MM.1S (cell line): ENCODE results near the gene ROPN1L.

Source experiments
- EZH2 ChIP-seq: fragments of 300-600 bp; sonication (generic); optimal IDR thresholded peaks from 2 replicates; pipeline ENCODE3; 2017; ENCODE audit warnings: low read depth, mild to moderate bottlenecking, antibody characterized with exemption, low read length, mixed read lengths
- EZH2phosphoT487 ChIP-seq: fragments of 300-600 bp; sonication (generic); IDR thresholded peaks from 2 replicates; pipeline ENCODE4 v1.6.1; 2018; ENCODE audit warnings: antibody characterized with exemption, low read length
- TF ChIP-seq, protein P1 (sequence below): fragments of 300-600 bp; sonication (generic); IDR thresholded peaks from 2 replicates; pipeline ENCODE4 v1.5.1; 2016; ENCODE audit warnings: antibody characterized with exemption, low read length, mixed read lengths

DNA sequence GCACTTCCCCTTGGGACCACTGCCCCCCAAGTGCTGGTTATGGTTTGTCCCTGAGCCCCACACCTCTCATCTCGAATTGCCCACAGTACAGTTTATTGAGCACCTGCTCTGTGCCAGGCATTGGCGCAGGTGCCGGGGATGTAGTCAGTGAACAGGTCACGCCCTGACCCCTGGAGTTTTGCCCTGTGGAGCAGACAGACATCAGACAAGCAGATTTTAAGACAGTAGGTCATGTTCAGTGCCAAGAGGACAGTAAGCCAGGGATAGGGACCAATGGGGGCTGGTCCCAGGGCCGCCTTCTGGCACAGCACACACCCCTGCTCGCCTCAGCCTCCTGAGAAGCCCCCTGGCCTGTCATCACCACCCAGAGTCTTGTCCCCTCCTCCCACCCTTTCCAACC is 21.9 kb downstream of the ROPN1L start:
- TF ChIP-seq EZH2 (no peak), EZH2phosphoT487 (no peak)
- TF ChIP-seq, protein P1, sequence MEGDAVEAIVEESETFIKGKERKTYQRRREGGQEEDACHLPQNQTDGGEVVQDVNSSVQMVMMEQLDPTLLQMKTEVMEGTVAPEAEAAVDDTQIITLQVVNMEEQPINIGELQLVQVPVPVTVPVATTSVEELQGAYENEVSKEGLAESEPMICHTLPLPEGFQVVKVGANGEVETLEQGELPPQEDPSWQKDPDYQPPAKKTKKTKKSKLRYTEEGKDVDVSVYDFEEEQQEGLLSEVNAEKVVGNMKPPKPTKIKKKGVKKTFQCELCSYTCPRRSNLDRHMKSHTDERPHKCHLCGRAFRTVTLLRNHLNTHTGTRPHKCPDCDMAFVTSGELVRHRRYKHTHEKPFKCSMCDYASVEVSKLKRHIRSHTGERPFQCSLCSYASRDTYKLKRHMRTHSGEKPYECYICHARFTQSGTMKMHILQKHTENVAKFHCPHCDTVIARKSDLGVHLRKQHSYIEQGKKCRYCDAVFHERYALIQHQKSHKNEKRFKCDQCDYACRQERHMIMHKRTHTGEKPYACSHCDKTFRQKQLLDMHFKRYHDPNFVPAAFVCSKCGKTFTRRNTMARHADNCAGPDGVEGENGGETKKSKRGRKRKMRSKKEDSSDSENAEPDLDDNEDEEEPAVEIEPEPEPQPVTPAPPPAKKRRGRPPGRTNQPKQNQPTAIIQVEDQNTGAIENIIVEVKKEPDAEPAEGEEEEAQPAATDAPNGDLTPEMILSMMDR, result no peak
